GM12878 (cell line): Measurements from ENCODE around the gene TMEM37. TPM values are rescaled to one million over a fixed set of nuclear protein-coding genes. Genes with fewer than 3 reads are reported as not detected.

ENCODE experiments used
- ATAC-seq: fragments of 200-7000 bp; cut with Tn5 transposase; 3 replicates; pipeline ENCODE4 v1.9.1; 2020; ENCODE audit warnings: mild to moderate bottlenecking, moderate library complexity
- BruUV-seq: library from RNA; stranded (reverse); fragments of 400-500 nt; replicated peaks from 2 replicates; lab custom pipeline; 2021; lab: Mats Ljungman, UMichigan
- CTCF ChIA-PET: fragments of 300-600 bp; sonication (Branson Sonifier 250); formaldehyde crosslinking; extraction: SDS; loops from one replicate; lab custom pipeline; 2021; ENCODE audit warnings: inconsistent platforms; lab: Yijun Ruan, JAX
- POLR2A ChIA-PET: fragments of 350-600 bp; formaldehyde crosslinking; extraction: SDS; loops from one replicate; lab custom pipeline; 2021; ENCODE audit warnings: inconsistent platforms; lab: Charles Lee
- RAD21 ChIA-PET: fragments of 300-600 bp; sonication (Branson Sonifier 250); formaldehyde crosslinking; loops from one replicate; lab custom pipeline; 2023; ENCODE audit warnings: antibody characterized with exemption; ENCODE audit not compliant: unreplicated experiment; lab: Charles Lee
- SMC1A ChIA-PET: fragments of 300-600 bp; sonication (Branson Sonifier 250); formaldehyde crosslinking; loops from one replicate; lab custom pipeline; 2023; ENCODE audit not compliant: unreplicated experiment, uncharacterized antibody; lab: Charles Lee
- DNase-seq: peaks from one replicate; pipeline ENCODE4 v3.0.0-alpha.2; 2011; ENCODE audit warnings: low read depth, low spot score
- FAIRE-seq: peaks from 3 replicates; lab custom pipeline; 2011; peaks lifted over from hg19 to GRCh38; lab: Jason Lieb, UNC
- H2AFZ ChIP-seq: 2 replicates; pipeline ENCODE4 v1.6.0; 2011; ENCODE audit warnings: low read depth, low read length, control low read depth; ENCODE audit not compliant: control insufficient read depth
- H3K27ac ChIP-seq: 2 replicates; pipeline ENCODE4 v1.5.1; 2011; ENCODE audit warnings: control low read depth; ENCODE audit not compliant: control insufficient read depth, insufficient read depth
- H3K27me3 ChIP-seq, 2 experiments: replicated peaks in 1 of 2; 2 replicates each; pipeline versions ENCODE4 v1.6.0 to v1.6.1; 2011; ENCODE audit warnings: low read length in 1 of 2; ENCODE audit not compliant: control insufficient read depth in 2 of 2, insufficient read depth in 2 of 2
- H3K36me3 ChIP-seq, 2 experiments: 2 replicates each; pipeline ENCODE4 v1.5.1; 2011; ENCODE audit warnings: low read length in 1 of 2; ENCODE audit not compliant: control insufficient read depth in 2 of 2, insufficient read depth in 2 of 2
- H3K4me1 ChIP-seq: 2 replicates; pipeline ENCODE4 v1.6.1; 2011; ENCODE audit warnings: mild to moderate bottlenecking, low read length, moderate library complexity, mixed read lengths; ENCODE audit not compliant: control insufficient read depth, insufficient read depth
- H3K4me2 ChIP-seq: 2 replicates; pipeline ENCODE4 v1.6.0; 2011; ENCODE audit warnings: control low read depth; ENCODE audit not compliant: control insufficient read depth, insufficient read depth
- H3K4me3 ChIP-seq: fragments of 200-600 bp; sonication (generic); 2 replicates; pipeline ENCODE4 v1.5.1; 2016
- H3K79me2 ChIP-seq: 2 replicates; pipeline ENCODE4 v1.6.0; 2011; ENCODE audit warnings: low read length; ENCODE audit not compliant: control insufficient read depth, insufficient read depth
- H3K9ac ChIP-seq: 2 replicates; pipeline ENCODE4 v1.8.0; 2011; ENCODE audit warnings: low read length, control low read depth, mixed read lengths; ENCODE audit not compliant: control insufficient read depth, insufficient read depth
- H3K9me3 ChIP-seq: replicated peaks from 3 replicates; pipeline ENCODE4 v1.5.1; 2011; ENCODE audit warnings: mild to moderate bottlenecking, low read length; ENCODE audit not compliant: control insufficient read depth, insufficient read depth
- H4K20me1 ChIP-seq: 2 replicates; pipeline ENCODE4 v1.6.0; 2011; ENCODE audit not compliant: control insufficient read depth, insufficient read depth
- BCLAF1 ChIP-seq: fragments of 450-650 bp; IDR thresholded peaks from 2 replicates; pipeline ENCODE4 v1.6.1; 2017; ENCODE audit warnings: antibody characterized with exemption, mild to moderate bottlenecking, moderate library complexity
- CHD1 ChIP-seq: IDR thresholded peaks from 2 replicates; pipeline ENCODE4 v1.6.1; 2012; ENCODE audit warnings: low read depth, low read length, improper control_type of control experiment
- CREB1 ChIP-seq: IDR thresholded peaks from 2 replicates; pipeline ENCODE4 v1.6.1; 2012; ENCODE audit warnings: low read depth, mild to moderate bottlenecking, inconsistent platforms
- DPF2 ChIP-seq: fragments of 450-650 bp; IDR thresholded peaks from 2 replicates; pipeline ENCODE4 v1.6.1; 2017; ENCODE audit warnings: mild to moderate bottlenecking
- EED ChIP-seq: sonication (generic); IDR thresholded peaks from 2 replicates; pipeline ENCODE4 v1.6.1; 2016; ENCODE audit warnings: antibody characterized with exemption, low read depth
- EZH2 ChIP-seq: IDR thresholded peaks from 2 replicates; pipeline ENCODE4 v1.6.1; 2012; ENCODE audit warnings: low read depth, mild to moderate bottlenecking, control low read depth, inconsistent platforms, low read length, borderline replicate concordance; ENCODE audit not compliant: control insufficient read depth
- HSF1 ChIP-seq: fragments of 150-350 bp; IDR thresholded peaks from 2 replicates; pipeline ENCODE4 v1.6.1; 2014; ENCODE audit warnings: mild to moderate bottlenecking, low read depth, low read length
- IKZF2 ChIP-seq, 2 experiments: fragments of 450-650 bp; IDR thresholded peaks; 2 replicates each; pipeline ENCODE4 v1.6.1; 2017; ENCODE audit warnings: mild to moderate bottlenecking in 2 of 2, moderate library complexity in 2 of 2
- MEF2B ChIP-seq: fragments of 450-650 bp; IDR thresholded peaks from 2 replicates; pipeline ENCODE4 v1.6.1; 2018; ENCODE audit warnings: mild to moderate bottlenecking, moderate library complexity; ENCODE audit not compliant: partially characterized antibody, poor library complexity, severe bottlenecking
- PAX8 ChIP-seq: fragments of 450-650 bp; IDR thresholded peaks from 2 replicates; pipeline ENCODE4 v1.6.1; 2017; ENCODE audit warnings: mild to moderate bottlenecking, moderate library complexity
- POLR2AphosphoS5 ChIP-seq: IDR thresholded peaks from 2 replicates; pipeline ENCODE4 v1.6.1; 2011; ENCODE audit warnings: mild to moderate bottlenecking, low read length, inconsistent platforms
- RAD51 ChIP-seq: fragments of 450-650 bp; IDR thresholded peaks from 2 replicates; pipeline ENCODE4 v1.6.1; 2016; ENCODE audit warnings: moderate library complexity, mild to moderate bottlenecking, inconsistent platforms
- RBBP5 ChIP-seq: fragments of 200-600 bp; sonication (generic); conservative IDR thresholded peaks from 2 replicates; pipeline ENCODE4 v1.6.1; 2016
- RCOR1 ChIP-seq: conservative IDR thresholded peaks from 2 replicates; pipeline ENCODE4 v1.6.1; 2012; ENCODE audit warnings: low read depth, low read length, improper control_type of control experiment
- STAT3 ChIP-seq: IDR thresholded peaks from 2 replicates; pipeline ENCODE4 v1.6.1; 2011; ENCODE audit warnings: low read depth, low read length, improper control_type of control experiment
- USF1 ChIP-seq: IDR thresholded peaks from 2 replicates; pipeline ENCODE4 v1.6.1; 2011; ENCODE audit warnings: borderline replicate concordance, low read depth, mild to moderate bottlenecking, moderate library complexity, mixed read lengths, low read length; ENCODE audit not compliant: insufficient read depth; ENCODE audit errors: extremely low read length
- WRNIP1 ChIP-seq: IDR thresholded peaks from 2 replicates; pipeline ENCODE4 v1.6.1; 2011; ENCODE audit warnings: low read depth, low read length, improper control_type of control experiment, borderline replicate concordance
- ZZZ3 ChIP-seq: IDR thresholded peaks from 2 replicates; pipeline ENCODE4 v1.6.1; 2011; ENCODE audit warnings: low read depth; ENCODE audit not compliant: control insufficient read depth, insufficient read length
- WGBS: methylation state at CpG from one replicate; pipeline ENCODE4 v1.1.6; 2016; ENCODE audit warnings: low lambda C conversion rate; ENCODE audit not compliant: insufficient replicate concordance, insufficient coverage; ENCODE audit errors: missing lambda C conversion rate; 5-methylcytosine and 5-hydroxymethylcytosine counted together
- in situ Hi-C: fragments of 300-500 bp; cut with MboI; formaldehyde crosslinking; loops from 9 replicates; pipeline ENCODE4 v1.14.3; 2018; ENCODE audit warnings: mixed read lengths
- intact Hi-C: fragments of 100-400 bp; cut with micrococcal nuclease; formaldehyde crosslinking; loops from one replicate; pipeline ENCODE4 v1.14.2; 2022; ENCODE audit not compliant: unreplicated experiment
- polyA plus RNA-seq, 11 experiments: library from polyadenylated mRNA; depleted of rRNA in 4 of 11; unstranded in 6 of 11; stranded (reverse) in 5 of 11; fragments of >200 nt; fragmentation: Nextera tagmentation in 4 of 11; fragmentation: Illumina TruSeq in 1 of 11; extraction: Ambion mirVana in 4 of 11; extraction: Trizol in 1 of 11; gene quantifications; 1 replicate in 1 of 11; 2 replicates in 10 of 11; pipeline versions ENCODE4 v1.2.1 to v1.2.3, GENCODE V29; 2011 to 2016; ENCODE audit warnings: inconsistent platforms in 2 of 11, missing spikeins in 2 of 11, low read depth in 1 of 11
- total RNA-seq, 4 experiments: library from RNA; depleted of rRNA in 3 of 4; stranded (reverse); fragments of >200 nt in 3 of 4; fragmentation: Illumina TruSeq in 1 of 4; extraction: Trizol in 1 of 4; gene quantifications; 2 replicates each; pipeline versions ENCODE4 v1.2.1 to v1.2.3, GENCODE V29; 2013 to 2021

Gene TMEM37
- total and polyA plus RNA-seq, 10 of the 15 experiments (the other 5 are each of a cell fraction or from before 2014, with no cell fraction given): 0.07 to 0.67 (median 0.24) TPM; not detected in 3

GRCh38 chr2:119417908-119418307 is 13.7 kb upstream of the TMEM37 start:
- no peak overlapping the region for H3K27ac ChIP-seq
- TF ChIP-seq PAX8 (no peak), RBBP5 (no peak), ZZZ3 (no peak), STAT3 (no peak), POLR2AphosphoS5 (no peak), USF1 (no peak), IKZF2 (IDR thresholded peaks at IDR 0.05) (no peak), RCOR1 (no peak), MEF2B (no peak), EED (no peak), BCLAF1 (no peak), WRNIP1 (no peak), DPF2 (no peak), CHD1 (no peak), EZH2 (no peak), CREB1 (no peak), RAD51 (no peak), HSF1 (no peak)
- no peaks in the 10 kb centered on the region for H3K36me3 ChIP-seq
- no peak overlapping the region for H3K4me3 ChIP-seq
- RAD21 ChIA-PET: no interaction called here
- H3K4me1 ChIP-seq: no peaks in the 10 kb centered on the region
- no peaks in the 10 kb centered on the region for H3K79me2 ChIP-seq
- no TSS peak for BruUV-seq
- in situ Hi-C loops (no loop called here), intact Hi-C loops (no loop called here)
- no peak overlapping the region for H3K4me2 ChIP-seq
- no peak overlapping the region for H3K9ac ChIP-seq
- H3K9me3 ChIP-seq: peaks cover 3% of the 10 kb centered on the region; the same call in 2 of the 3 replicates
- DNase-seq (no peak), ATAC-seq (no peak), FAIRE-seq (no peak)
- SMC1A ChIA-PET: interaction anchor here (0.9 kb wide), 1 partner anchor 30 kb away, joined by 4 read pairs; no protein-coding TSS in a partner anchor
- 0 out of 4 replicates have a peak, but pooled peaks cover 0 to 2% of the 10 kb centered on the region in 2 experiments for H3K27me3 ChIP-seq
- 37% methylated on average over 6 of the region's 6 CpGs for WGBS
- no peak overlapping the region for H2AFZ ChIP-seq
- no peaks in the 10 kb centered on the region for H4K20me1 ChIP-seq
- CTCF ChIA-PET: interaction anchor here (3.5 kb wide), 1 partner anchor 59 kb away, joined by 31 read pairs; no protein-coding TSS in a partner anchor
- POLR2A ChIA-PET: interaction anchor here (0.6 kb wide), 1 partner anchor 17 kb away, joined by 5 read pairs; no protein-coding TSS in a partner anchor
